Tibial nerve (tissue), 4 donors: ENCODE results near the gene SERPINA6.
"Not testable (repeated sequence)": the region's sequence is repeated elsewhere in the genome, so short reads cannot be mapped to it uniquely, and the experiment has no call there.

ENCODE experiments used
- CTCF ChIP-seq, 5 experiments: fragments of 200-600 bp in 3 of 5; fragments of 450-650 bp in 2 of 5; sonication (generic) in 3 of 5; IDR thresholded peaks; one replicate each; pipeline ENCODE4 v1.5.1; 2016 to 2019; ENCODE audit warnings: antibody characterized with exemption in 5 of 5, mild to moderate bottlenecking in 3 of 5, moderate library complexity in 2 of 5
- EP300 ChIP-seq, 2 donors: sonication (generic); formaldehyde crosslinking; IDR thresholded peaks; one replicate each; pipeline ENCODE4 v1.6.1; 2017; ENCODE audit warnings: antibody characterized with exemption in 2 of 2, mild to moderate bottlenecking in 1 of 2

- TF ChIP-seq CTCF, EP300 (IDR thresholded peaks at IDR 0.05): not testable (repeated sequence)
Observed at GRCh38 chr14:94354190-94354589, 31.1 kb upstream of the SERPINA6 start.
